Cortex of kidney (tissue), 1 donor: ENCODE data around the gene NFYA.

ENCODE experiments used
- DNase-seq: peaks from one replicate; lab custom pipeline; 2025; lab: John Stamatoyannopoulos, UW

The NFYA gene

GRCh38 chr6:41047306-41047705 lies 25.5 kb upstream of the NFYA start:
- DNase-seq = no peak

GRCh38 chr6:41047745-41048732 lies 24.7 kb upstream of the NFYA start:
- no peak for DNase-seq

- no peak for DNase-seq
Measured at GRCh38 chr6:41049521-41049920, 23.3 kb upstream of the NFYA start.

- DNase-seq = no peak
Measured at GRCh38 chr6:41049955-41050354, 22.8 kb upstream of the NFYA start.

- no peak for DNase-seq
Measured at GRCh38 chr6:41050536-41050935, 22.2 kb upstream of the NFYA start.

GRCh38 chr6:41051873-41052272 lies 20.9 kb upstream of the NFYA start:
- DNase-seq = no peak

GRCh38 chr6:41053041-41053440 lies 19.7 kb upstream of the NFYA start, which contains the start of gene APOBEC2:
TSS of gene APOBEC2 (plus strand) at chr6:41053202. CDS start at chr6:41053348, 146 bp downstream.
- DNase-seq = no peak

- DNase-seq = no peak
Measured at GRCh38 chr6:41054511-41054910, 18.3 kb upstream of the NFYA start.

- DNase-seq = no peak
Measured at GRCh38 chr6:41055149-41055548, 17.6 kb upstream of the NFYA start.

- no peak for DNase-seq
Measured at GRCh38 chr6:41056768-41057490, 15.8 kb upstream of the NFYA start.

- no peak for DNase-seq
Measured at GRCh38 chr6:41058783-41059181, 14.0 kb upstream of the NFYA start.

- no peak for DNase-seq
Measured at GRCh38 chr6:41059556-41059955, 13.2 kb upstream of the NFYA start.

GRCh38 chr6:41061196-41061726 lies 11.5 kb upstream of the NFYA start:
- DNase-seq = no peak

GRCh38 chr6:41062056-41062455 lies 10.7 kb upstream of the NFYA start:
- DNase-seq = no peak

- no peak for DNase-seq
Measured at GRCh38 chr6:41063884-41064285, 8.9 kb upstream of the NFYA start.

GRCh38 chr6:41064841-41065240 lies 7.9 kb upstream of the NFYA start:
- DNase-seq = no peak

GRCh38 chr6:41065550-41066026 lies 7.2 kb upstream of the NFYA start:
- no peak for DNase-seq

GRCh38 chr6:41066867-41067304 lies 5.9 kb upstream of the NFYA start:
- no peak for DNase-seq

GRCh38 chr6:41071501-41071922 lies 1.3 kb upstream of the NFYA start:
- DNase-seq = no peak

- DNase-seq = peak; percentile 83
Measured at GRCh38 chr6:41071923-41072835, 595 bp upstream of the NFYA start, which contains the start of gene OARD1. TSS of gene OARD1 (minus strand) at chr6:41072356. CDS start at chr6:41071634, 722 bp downstream.
